GM12873 (cell line): ENCODE results near the gene RAD51AP2.

Experiments used
- TF ChIP-seq, protein P1 (sequence below): IDR thresholded peaks from 2 replicates; pipeline ENCODE4 v1.5.1; 2012; ENCODE audit warnings: low read depth, mild to moderate bottlenecking, moderate library complexity, low read length, control low read depth; ENCODE audit not compliant: insufficient read depth; ENCODE audit errors: missing control alignments

RAD51AP2 gene

GRCh38 chr2:17518212-17519154 is at the start of gene RAD51AP2:
RAD51AP2 (minus strand) TSS chr2:17518440; CDS start chr2:17518415, 25 bp downstream.
- TF ChIP-seq, protein P1, sequence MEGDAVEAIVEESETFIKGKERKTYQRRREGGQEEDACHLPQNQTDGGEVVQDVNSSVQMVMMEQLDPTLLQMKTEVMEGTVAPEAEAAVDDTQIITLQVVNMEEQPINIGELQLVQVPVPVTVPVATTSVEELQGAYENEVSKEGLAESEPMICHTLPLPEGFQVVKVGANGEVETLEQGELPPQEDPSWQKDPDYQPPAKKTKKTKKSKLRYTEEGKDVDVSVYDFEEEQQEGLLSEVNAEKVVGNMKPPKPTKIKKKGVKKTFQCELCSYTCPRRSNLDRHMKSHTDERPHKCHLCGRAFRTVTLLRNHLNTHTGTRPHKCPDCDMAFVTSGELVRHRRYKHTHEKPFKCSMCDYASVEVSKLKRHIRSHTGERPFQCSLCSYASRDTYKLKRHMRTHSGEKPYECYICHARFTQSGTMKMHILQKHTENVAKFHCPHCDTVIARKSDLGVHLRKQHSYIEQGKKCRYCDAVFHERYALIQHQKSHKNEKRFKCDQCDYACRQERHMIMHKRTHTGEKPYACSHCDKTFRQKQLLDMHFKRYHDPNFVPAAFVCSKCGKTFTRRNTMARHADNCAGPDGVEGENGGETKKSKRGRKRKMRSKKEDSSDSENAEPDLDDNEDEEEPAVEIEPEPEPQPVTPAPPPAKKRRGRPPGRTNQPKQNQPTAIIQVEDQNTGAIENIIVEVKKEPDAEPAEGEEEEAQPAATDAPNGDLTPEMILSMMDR: no peak

GRCh38 chr2:17558878-17559277 is 40.6 kb upstream of the RAD51AP2 start:
- TF ChIP-seq, protein P1: no peak

- TF ChIP-seq, protein P1: no peak
Observed at GRCh38 chr2:17558053-17558452, 39.8 kb upstream of the RAD51AP2 start.

DNA sequence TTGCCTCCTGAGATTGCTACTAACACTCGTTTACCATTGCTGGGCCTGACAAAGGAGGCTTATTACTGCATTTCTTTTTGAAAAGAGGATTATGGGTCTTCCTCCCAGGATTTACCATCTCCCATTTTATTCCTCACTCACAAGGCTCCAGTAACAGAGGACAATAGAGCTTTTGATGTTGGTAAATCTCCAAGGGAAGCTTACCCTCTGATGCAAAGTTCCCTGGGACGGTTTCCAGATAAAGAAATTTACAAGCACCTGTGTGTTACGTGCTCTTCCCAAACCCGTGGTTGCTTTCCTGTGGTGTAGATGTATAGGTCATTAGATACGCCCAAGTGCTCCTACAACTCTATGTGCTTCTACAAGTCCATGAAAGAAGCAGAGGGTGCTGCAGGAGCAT is 39.4 kb upstream of the RAD51AP2 start:
- TF ChIP-seq, protein P1: no peak

DNA sequence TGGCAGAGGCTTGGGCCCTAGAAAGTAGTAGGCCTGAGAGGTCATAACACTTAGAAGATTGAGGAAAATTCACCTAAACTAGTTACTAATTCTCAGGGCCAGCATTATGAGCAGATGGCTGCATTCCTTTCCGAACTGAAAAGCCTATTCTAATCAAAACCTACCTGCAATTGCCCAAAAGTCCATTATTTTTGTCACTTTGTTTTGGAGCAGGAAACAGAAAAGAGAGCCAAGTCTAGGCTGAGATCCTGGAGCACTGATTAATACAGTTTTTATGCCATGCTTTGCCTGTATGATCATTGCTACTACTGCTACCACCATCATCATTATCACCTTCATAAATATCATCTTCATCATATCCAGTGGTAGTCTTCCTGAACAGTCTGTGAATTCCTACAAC is 36.9 kb upstream of the RAD51AP2 start:
- TF ChIP-seq, protein P1: no peak

GRCh38 chr2:17550907-17551306 is 32.7 kb upstream of the RAD51AP2 start:
- TF ChIP-seq, protein P1: no peak

- TF ChIP-seq, protein P1: no peak
Observed at GRCh38 chr2:17547737-17548136, 29.5 kb upstream of the RAD51AP2 start.
